Left lung (tissue), 10 donors: Measurements from ENCODE around the gene PHC2. TPM values are rescaled to one million over a fixed set of nuclear protein-coding genes. Genes with fewer than 3 reads are reported as not detected.

Experiments
- ATAC-seq: fragments of 200-7000 bp; cut with Tn5 transposase; one replicate; pipeline ENCODE4 v1.9.1; 2020; ENCODE audit warnings: moderate library complexity
- DNase-seq, 4 donors: peaks; one replicate each; pipeline ENCODE4 v3.0.0-alpha.2; 2013 to 2020
- H3K27ac ChIP-seq, 2 donors: fragments of 200-600 bp; sonication (generic) in 1 of 2; one replicate each; pipeline versions ENCODE4 v1.5.0 to v1.8.0; 2020 to 2021
- H3K27me3 ChIP-seq, 2 donors: fragments of 200-600 bp; sonication (generic) in 1 of 2; one replicate each; pipeline versions ENCODE4 v1.5.0 to v1.8.0; 2020 to 2021
- H3K36me3 ChIP-seq, 2 donors: fragments of 200-600 bp; sonication (generic) in 1 of 2; one replicate each; pipeline versions ENCODE4 v1.5.0 to v1.8.0; 2020 to 2021
- H3K4me1 ChIP-seq, 2 donors: fragments of 200-600 bp; one replicate each; pipeline ENCODE4 v1.8.0; 2021
- H3K4me3 ChIP-seq, 2 donors: fragments of 200-600 bp; sonication (generic) in 1 of 2; one replicate each; pipeline versions ENCODE4 v1.5.0 to v1.8.0; 2020 to 2021; ENCODE audit warnings: mild to moderate bottlenecking in 1 of 2
- H3K9me3 ChIP-seq, 2 donors: fragments of 200-600 bp; sonication (generic) in 1 of 2; one replicate each; pipeline versions ENCODE4 v1.5.0 to v1.8.0; 2020 to 2021
- CTCF ChIP-seq, 2 donors: fragments of 200-600 bp; sonication (generic) in 1 of 2; IDR thresholded peaks; one replicate each; pipeline versions ENCODE4 v1.5.0 to v1.8.0; 2021; ENCODE audit warnings: antibody characterized with exemption in 2 of 2
- intact Hi-C, 2 donors: fragments of 100-400 bp; cut with DNase I; formaldehyde crosslinking; loops; one replicate each; pipeline versions ENCODE4 v1.11.2 to v1.14.2; 2022
- polyA plus RNA-seq, 6 donors: library from polyadenylated mRNA; unstranded; fragments of 120-200 nt; gene quantifications; one replicate each; pipeline ENCODE4 v1.2.1, GENCODE V29; 2013; ENCODE audit not compliant: insufficient read length in 6 of 6
- total RNA-seq, 2 donors: library from RNA; stranded (reverse); fragmentation: NEBNext Ultra II Directional; extraction: Animal tissue kit (Norgen Biotek cat#: 25700); gene quantifications; one replicate each; pipeline ENCODE4 v1.2.1, GENCODE V29; 2021
- donor health status: DM: no; HTN: yes; CAD: no.
- donor health status: DM: no; HTN: no; CAD: no.

Gene PHC2
- total and polyA plus RNA-seq, 8 donors = 78.2 to 125 (median 83.0) TPM

GRCh38 chr1:33429856-33430691, 821 bp downstream of the PHC2 start:
- peak in 3 of 4 donors; percentile 28 to 87 (median 38) for DNase-seq
- no peak for TF ChIP-seq CTCF (IDR thresholded peaks at IDR 0.05)
- intact Hi-C loops = no loop called here
- peak; percentile 8 for ATAC-seq
- H3K36me3 ChIP-seq = no peaks in the 10 kb centered on the region
- H3K4me3 ChIP-seq = peak overlapping the region; percentile 64 to 65
- peaks cover 0 to 20% of the 10 kb centered on the region in 2 donors for H3K27me3 ChIP-seq
- H3K9me3 ChIP-seq = no peaks in the 10 kb centered on the region
- H3K4me1 ChIP-seq = peaks cover 3 to 46% of the 10 kb centered on the region in 2 donors
- peak overlapping the region in 1 of 2 donors; percentile 68 for H3K27ac ChIP-seq

GRCh38 chr1:33429332-33429731, 1.6 kb downstream of the PHC2 start:
- peaks cover 3 to 38% of the 10 kb centered on the region in 2 donors for H3K4me1 ChIP-seq

GRCh38 chr1:33428661-33429060, 2.2 kb downstream of the PHC2 start:
- H3K4me1 ChIP-seq = peaks cover 3 to 34% of the 10 kb centered on the region in 2 donors
- no peaks in the 10 kb centered on the region for H3K36me3 ChIP-seq
- peaks cover 0 to 20% of the 10 kb centered on the region in 2 donors for H3K27me3 ChIP-seq
- ATAC-seq (no peak), DNase-seq (no peak)
- no peaks in the 10 kb centered on the region for H3K9me3 ChIP-seq
- H3K27ac ChIP-seq = no peak overlapping the region
- H3K4me3 ChIP-seq = no peak overlapping the region
- TF ChIP-seq CTCF (IDR thresholded peaks at IDR 0.05) = no peak
- intact Hi-C loops = no loop called here

More at GRCh38 chr1:33429332-33429731, 1.6 kb downstream of the PHC2 start:
- intact Hi-C loops = no loop called here
- ATAC-seq (no peak), DNase-seq (no peak)
- Histone ChIP-seq H3K4me3 (peak overlapping the region in 1 of 2 donors; percentile 65), H3K27me3 (peaks cover 0 to 20% of the 10 kb centered on the region in 2 donors), H3K36me3 (no peaks in the 10 kb centered on the region), H3K27ac (no peak overlapping the region), H3K9me3 (no peaks in the 10 kb centered on the region)
- no peak for TF ChIP-seq CTCF (IDR thresholded peaks at IDR 0.05)

- Histone ChIP-seq H3K27me3 (peaks cover 0 to 20% of the 10 kb centered on the region in 2 donors), H3K9me3 (no peaks in the 10 kb centered on the region), H3K4me3 (no peak overlapping the region), H3K36me3 (no peaks in the 10 kb centered on the region), H3K27ac (no peak overlapping the region), H3K4me1 (peaks cover 3 to 22% of the 10 kb centered on the region in 2 donors)
- intact Hi-C loops = no loop called here
- TF ChIP-seq CTCF (IDR thresholded peaks at IDR 0.05) = no peak
- no peak for DNase-seq
- no peak for ATAC-seq
Observed at GRCh38 chr1:33426916-33427315, 4.0 kb downstream of the PHC2 start.

GRCh38 chr1:33425900-33426299, 5.0 kb downstream of the PHC2 start:
- no peak for TF ChIP-seq CTCF (IDR thresholded peaks at IDR 0.05)
- ATAC-seq (no peak), DNase-seq (no peak)
- Histone ChIP-seq H3K36me3 (no peaks in the 10 kb centered on the region), H3K9me3 (no peaks in the 10 kb centered on the region), H3K4me3 (no peak overlapping the region), H3K4me1 (peaks cover 3 to 25% of the 10 kb centered on the region in 2 donors), H3K27ac (no peak overlapping the region), H3K27me3 (peaks cover 0 to 17% of the 10 kb centered on the region in 2 donors)
- intact Hi-C loops = no loop called here
